HL-60/S4 (cell line): ENCODE results near the gene DCC.

Source experiments
- in situ Hi-C: fragments of 300-500 bp; cut with MboI; formaldehyde crosslinking; loops from 2 replicates; pipeline ENCODE4 v1.14.3; 2022; ENCODE audit warnings: low sequenced_read_pairs

The DCC gene

DNA sequence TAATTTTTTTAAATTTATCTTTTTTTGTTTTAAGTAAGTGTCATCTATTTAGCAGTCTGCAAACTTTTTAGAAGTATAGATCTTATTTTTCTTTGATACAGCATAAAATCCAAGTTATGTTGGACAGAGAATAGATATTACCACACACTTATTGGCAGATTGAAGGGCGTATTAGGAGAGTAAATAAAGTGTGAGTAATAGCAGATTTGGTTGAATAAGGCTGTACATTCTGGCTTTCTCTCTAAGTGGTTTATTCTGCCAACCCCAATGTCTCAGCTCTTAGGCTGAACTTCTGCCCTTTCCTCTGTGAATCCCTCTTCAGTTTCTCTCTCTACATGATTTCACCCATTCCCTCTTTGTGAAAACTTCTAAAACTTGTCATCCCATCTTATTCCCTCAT, 651.2 kb downstream of the DCC start:
- in situ Hi-C loops = no loop called here

GRCh38 chr18:52992041-52992440, 652.0 kb downstream of the DCC start:
- in situ Hi-C loops = no loop called here

DNA sequence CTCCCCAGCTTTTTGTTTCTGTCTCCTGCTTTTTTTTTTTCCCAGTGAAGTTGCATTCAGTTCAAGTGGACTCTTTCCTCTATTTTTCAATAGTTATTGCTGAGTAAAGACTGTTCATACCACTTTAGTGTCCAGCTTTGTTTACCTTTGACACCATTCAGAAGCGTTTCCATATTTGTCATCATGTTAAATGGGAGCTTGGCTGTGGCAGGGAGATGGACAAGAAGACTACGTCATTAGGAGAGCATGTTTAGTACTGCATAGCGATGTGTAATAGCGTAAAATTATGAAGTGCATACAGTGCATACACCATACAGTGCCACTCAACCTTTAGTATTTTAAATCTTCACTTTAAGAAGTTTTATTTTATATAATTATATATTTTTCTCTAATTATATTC, 655.9 kb downstream of the DCC start:
- in situ Hi-C loops = no loop called here

- in situ Hi-C loops = no loop called here
Observed at GRCh38 chr18:52999633-53000032, 659.6 kb downstream of the DCC start.

DNA sequence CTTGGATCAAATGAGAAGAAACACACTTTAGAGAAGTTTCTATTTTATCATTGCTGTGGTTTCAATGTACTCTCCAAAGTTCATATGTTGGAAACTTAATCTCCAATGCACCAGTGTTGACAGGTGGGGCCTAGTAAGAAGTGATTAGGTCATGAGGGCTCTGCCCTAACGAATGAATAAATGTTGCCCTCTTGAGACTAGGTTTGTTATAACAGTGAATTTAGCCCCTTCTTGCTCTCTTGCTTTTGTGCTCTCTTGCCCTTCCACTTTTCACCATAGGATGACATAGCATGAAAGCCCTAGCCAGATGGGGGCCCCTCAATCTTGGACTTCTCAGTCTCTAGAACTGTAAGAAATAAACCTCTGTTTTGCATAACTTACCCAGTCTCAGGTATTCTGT, 664.8 kb downstream of the DCC start:
- in situ Hi-C loops = no loop called here

- in situ Hi-C loops = no loop called here
Observed at GRCh38 chr18:53018791-53019190, 678.8 kb downstream of the DCC start.

- in situ Hi-C loops = no loop called here
Observed at GRCh38 chr18:53025247-53025646, 685.2 kb downstream of the DCC start.

DNA sequence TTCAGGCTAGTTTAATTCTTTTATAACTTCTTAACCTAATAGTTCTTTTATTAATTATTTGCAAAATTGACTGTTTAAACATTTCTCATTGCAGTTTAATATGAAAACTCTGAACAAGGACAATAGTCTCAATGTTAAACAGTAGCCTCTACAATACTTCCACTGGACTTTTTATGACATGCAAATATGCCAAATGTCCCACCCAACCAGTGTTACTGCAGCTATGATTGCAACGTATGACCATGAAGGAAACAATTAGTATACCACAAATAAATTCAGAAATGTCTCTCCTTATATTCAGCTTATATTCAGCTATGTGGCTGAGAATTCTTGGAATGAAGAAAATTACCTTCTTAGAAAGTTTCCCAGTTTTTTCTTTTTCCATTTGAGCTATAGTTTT, 688.6 kb downstream of the DCC start:
- in situ Hi-C loops = no loop called here

DNA sequence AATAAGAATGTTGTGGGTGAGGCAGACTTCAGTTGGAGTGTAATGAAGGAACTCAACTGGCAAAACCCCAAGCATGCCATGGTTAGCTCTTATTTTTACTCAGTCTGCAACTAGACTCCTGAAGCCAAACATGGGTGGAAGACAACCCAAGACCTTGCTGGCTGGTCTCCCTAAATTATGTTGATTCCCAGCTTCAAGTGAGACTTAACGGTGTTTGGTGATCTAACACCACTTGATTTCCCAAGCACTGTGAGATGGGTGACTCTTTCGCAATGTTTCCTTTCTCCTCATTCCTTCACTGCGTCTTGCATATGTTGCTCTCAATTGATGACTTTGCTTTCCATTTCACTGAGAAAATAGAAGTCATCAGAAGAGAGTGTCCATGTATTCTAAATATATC, 693.1 kb downstream of the DCC start:
- in situ Hi-C loops = no loop called here

- in situ Hi-C loops = no loop called here
Observed at GRCh38 chr18:53038608-53039007, 698.6 kb downstream of the DCC start.

DNA sequence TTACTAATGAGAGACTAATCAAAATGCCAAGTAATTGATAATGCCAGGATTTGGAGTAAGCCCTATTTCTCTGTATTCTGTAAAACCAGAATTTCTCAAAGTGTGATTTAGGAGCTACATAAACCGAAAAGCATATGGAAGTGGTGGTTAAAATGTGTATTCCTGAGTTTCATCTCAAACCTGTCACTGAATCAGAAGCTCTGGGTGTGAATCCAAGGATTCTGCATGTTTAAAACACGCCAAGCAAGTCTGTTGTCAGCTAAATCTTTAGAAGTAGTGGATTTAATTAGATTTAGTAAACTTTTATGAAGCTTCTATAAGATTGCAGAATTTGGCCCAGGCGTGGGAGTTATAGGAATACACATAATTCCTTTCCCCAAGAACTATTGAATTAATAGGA, 700.3 kb downstream of the DCC start:
- in situ Hi-C loops = no loop called here

- in situ Hi-C loops = no loop called here
Observed at GRCh38 chr18:53056064-53056463, 716.1 kb downstream of the DCC start.

DNA sequence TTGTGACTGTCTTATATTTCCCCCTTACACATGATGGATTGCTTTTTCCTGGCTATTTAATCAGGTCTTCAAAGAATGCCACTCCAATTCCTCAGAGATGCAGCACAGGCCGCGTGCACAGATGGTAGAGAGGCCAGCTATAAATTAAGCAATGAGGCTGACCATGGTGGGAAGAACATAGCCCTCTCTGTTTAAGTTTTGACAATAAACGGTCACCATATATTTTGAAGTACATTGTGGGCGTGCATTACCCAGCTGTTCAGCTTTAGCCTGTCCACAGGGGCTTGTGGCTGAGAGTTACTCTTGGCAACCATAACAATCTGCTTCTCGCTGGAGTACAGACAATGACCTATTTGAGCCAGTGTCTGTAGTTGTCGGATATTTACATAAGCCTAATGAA, 730.8 kb downstream of the DCC start:
- in situ Hi-C loops = no loop called here

DNA sequence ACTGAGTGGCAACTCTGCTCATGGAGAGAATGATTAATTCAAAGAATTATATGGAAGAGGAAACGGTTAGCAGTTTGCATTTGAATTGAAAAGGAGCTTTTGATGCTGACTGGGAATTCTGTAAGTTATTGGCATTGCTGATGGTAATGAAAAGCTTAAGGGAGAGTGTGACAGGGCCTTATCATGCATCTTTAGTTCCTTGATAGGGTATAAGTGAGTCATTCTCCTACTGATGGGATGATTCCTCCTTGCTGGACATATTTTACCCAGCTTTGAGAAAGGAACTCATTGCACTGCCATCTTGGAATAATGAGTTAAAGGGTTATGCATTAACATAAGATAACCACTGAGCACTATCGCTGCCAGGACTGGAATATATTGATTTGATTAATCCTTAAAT, 740.7 kb downstream of the DCC start:
- in situ Hi-C loops = no loop called here

- in situ Hi-C loops = no loop called here
Observed at GRCh38 chr18:53093636-53094035, 753.6 kb downstream of the DCC start.

- in situ Hi-C loops = no loop called here
Observed at GRCh38 chr18:53101536-53102105, 761.6 kb downstream of the DCC start.

DNA sequence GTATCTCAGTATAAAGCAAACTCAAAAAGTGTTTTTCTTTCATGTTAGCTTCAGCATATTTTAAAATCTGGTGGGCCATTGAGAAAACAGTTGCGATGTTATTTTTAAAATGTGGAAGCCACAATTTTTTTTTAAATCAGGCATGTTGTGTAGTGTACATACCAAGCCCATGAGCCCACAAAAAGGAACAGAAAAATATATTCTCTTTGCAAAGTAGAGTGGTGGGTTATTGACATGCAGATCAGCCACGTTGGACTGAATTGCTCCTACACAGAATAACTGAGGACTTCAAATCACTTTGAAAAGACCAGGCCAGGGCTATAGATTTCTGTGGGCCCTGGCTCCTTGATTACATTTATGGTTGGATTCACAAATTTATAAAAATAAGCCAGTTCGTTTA, 774.4 kb downstream of the DCC start:
- in situ Hi-C loops = no loop called here

- in situ Hi-C loops = no loop called here
Observed at GRCh38 chr18:53115876-53116585, 776.0 kb downstream of the DCC start.

GRCh38 chr18:53117851-53118250, 777.9 kb downstream of the DCC start:
- in situ Hi-C loops = no loop called here

DNA sequence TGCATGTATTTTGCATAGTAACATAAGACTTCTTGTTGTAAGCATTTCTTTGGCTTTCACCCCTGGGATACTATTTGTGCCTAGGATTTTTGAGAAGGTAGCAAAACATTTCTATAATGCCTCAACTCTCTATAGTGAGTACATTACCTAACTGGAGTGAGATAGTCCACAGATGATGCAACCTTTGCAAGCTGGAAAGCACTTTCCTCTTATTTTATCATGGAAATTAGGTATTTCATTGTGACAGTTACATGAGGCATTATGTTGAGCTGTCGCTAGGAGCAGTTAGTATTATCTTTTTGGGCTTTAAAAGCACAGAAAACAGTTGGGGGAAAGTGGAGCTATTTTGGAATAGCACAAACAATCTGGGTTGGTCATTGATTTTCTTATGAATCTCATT, 786.2 kb downstream of the DCC start:
- in situ Hi-C loops = no loop called here

GRCh38 chr18:53131001-53131400, 791.0 kb downstream of the DCC start:
- in situ Hi-C loops = no loop called here

DNA sequence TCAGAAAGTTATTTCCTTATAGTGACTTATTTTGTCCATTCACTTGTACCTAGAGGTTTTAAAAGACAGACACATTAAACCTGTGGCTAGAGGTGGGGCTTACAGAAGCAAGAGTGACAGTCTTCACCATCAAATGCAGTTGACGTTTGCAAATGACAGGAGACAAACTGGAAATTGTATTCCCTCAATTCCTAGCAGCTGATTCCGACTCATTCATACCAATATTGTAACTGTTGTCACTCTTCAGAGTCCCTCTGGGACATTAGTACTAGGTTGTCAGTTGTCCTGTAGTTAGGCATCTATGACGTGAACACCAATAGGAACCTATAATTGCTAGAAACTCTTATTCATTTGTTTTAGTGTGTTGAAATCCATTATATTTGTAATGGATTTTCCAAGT, 794.7 kb downstream of the DCC start:
- in situ Hi-C loops = no loop called here

GRCh38 chr18:53135654-53136053, 795.7 kb downstream of the DCC start:
- in situ Hi-C loops = no loop called here
